Karpas-422 (cell line): ENCODE results near the gene SLC16A3. TPM values are rescaled to one million over a fixed set of nuclear protein-coding genes. Genes with fewer than 3 reads are reported as not detected.
"Not testable (repeated sequence)": the region's sequence is repeated elsewhere in the genome, so short reads cannot be mapped to it uniquely, and the experiment has no call there.

Source experiments
- DNase-seq: peaks from one replicate; pipeline ENCODE4 v3.0.0-alpha.2; 2015
- H2AFZ ChIP-seq: fragments of 200-600 bp; sonication (generic); 2 replicates; pipeline ENCODE4 v1.6.1; 2014; ENCODE audit warnings: antibody characterized with exemption, low read length, mixed read lengths
- H3K27ac ChIP-seq: fragments of 200-600 bp; sonication (generic); 2 replicates; pipeline ENCODE4 v1.5.1; 2014; ENCODE audit warnings: mild to moderate bottlenecking, low read length, moderate library complexity
- H3K27me3 ChIP-seq: fragments of 200-600 bp; sonication (generic); 2 replicates; pipeline ENCODE4 v1.6.1; 2014; ENCODE audit warnings: low read length, mixed read lengths
- H3K36me3 ChIP-seq: fragments of 200-600 bp; sonication (generic); 2 replicates; pipeline ENCODE4 v1.6.1; 2014; ENCODE audit warnings: low read length, mixed read lengths; ENCODE audit not compliant: insufficient read depth
- H3K4me1 ChIP-seq: fragments of 200-600 bp; sonication (generic); 2 replicates; pipeline ENCODE4 v1.6.1; 2014; ENCODE audit warnings: mild to moderate bottlenecking, low read length, mixed read lengths
- H3K4me2 ChIP-seq: fragments of 200-600 bp; sonication (generic); 2 replicates; pipeline ENCODE4 v1.6.1; 2014; ENCODE audit warnings: low read length, low read depth, mild to moderate bottlenecking; ENCODE audit not compliant: poor library complexity, severe bottlenecking
- H3K4me3 ChIP-seq: fragments of 200-600 bp; sonication (generic); 2 replicates; pipeline ENCODE4 v1.5.1; 2014; ENCODE audit warnings: mild to moderate bottlenecking, antibody characterized with exemption, low read length, mixed read lengths
- H3K79me2 ChIP-seq: fragments of 200-600 bp; sonication (generic); 2 replicates; pipeline ENCODE4 v1.6.1; 2014; ENCODE audit warnings: mild to moderate bottlenecking, low read length, mixed read lengths
- H3K9ac ChIP-seq: fragments of 200-600 bp; sonication (generic); 2 replicates; pipeline ENCODE4 v1.6.0; 2014; ENCODE audit warnings: low read length
- H3K9me2 ChIP-seq: fragments of 200-600 bp; sonication (generic), shearing (Covaris generic); replicated peaks from 2 replicates; pipeline ENCODE4 v1.6.0; 2014; ENCODE audit warnings: mild to moderate bottlenecking, low read length, moderate library complexity; ENCODE audit not compliant: insufficient read depth
- H3K9me3 ChIP-seq: fragments of 300-700, 200-600 bp; sonication (generic); 2 replicates; pipeline ENCODE4 v1.6.1; 2014; ENCODE audit warnings: low read length, mixed read lengths
- H4K20me1 ChIP-seq: fragments of 200-600 bp; sonication (generic); 2 replicates; pipeline ENCODE4 v1.6.1; 2014; ENCODE audit warnings: mild to moderate bottlenecking, antibody characterized with exemption, low read length, low read depth; ENCODE audit not compliant: insufficient read depth
- total RNA-seq: library from RNA; depleted of rRNA; stranded (reverse); fragments of >200 nt; shearing (Covaris generic); gene quantifications from 2 replicates; pipeline ENCODE4 v1.2.3, GENCODE V29; 2014; ENCODE audit warnings: low replicate concordance

The SLC16A3 gene
- total RNA-seq, 1 experiment from 2014 or later, result 0.67 TPM

- Histone ChIP-seq H3K9me2 (no peaks in the 10 kb centered on the region), H3K4me2 (no peak overlapping the region), H2AFZ (no peak overlapping the region), H3K36me3 (no peaks in the 10 kb centered on the region), H3K4me3 (no peak overlapping the region), H4K20me1 (no peaks in the 10 kb centered on the region), H3K27ac (no peak overlapping the region), H3K79me2 (no peaks in the 10 kb centered on the region), H3K9me3 (no peaks in the 10 kb centered on the region), H3K9ac (no peak overlapping the region), H3K4me1 (no peaks in the 10 kb centered on the region), H3K27me3 (no peaks in the 10 kb centered on the region)
- no peak for DNase-seq
These were observed 28.7 kb upstream of the SLC16A3 start for GRCh38 chr17:82200135-82200534.

- Histone ChIP-seq H3K27ac (no peak overlapping the region), H3K79me2 (no peaks in the 10 kb centered on the region), H3K4me1 (peaks cover 4% of the 10 kb centered on the region), H3K4me2 (no peak overlapping the region), H2AFZ (no peak overlapping the region), H3K27me3 (no peaks in the 10 kb centered on the region), H3K4me3 (no peak overlapping the region), H3K9me2 (no peaks in the 10 kb centered on the region), H4K20me1 (no peaks in the 10 kb centered on the region), H3K9me3 (no peaks in the 10 kb centered on the region), H3K36me3 (no peaks in the 10 kb centered on the region), H3K9ac (no peak overlapping the region)
- no peak for DNase-seq
These were observed 27.9 kb upstream of the SLC16A3 start for GRCh38 chr17:82200743-82201497.

- H3K27ac ChIP-seq, result no peak overlapping the region
- H3K4me2 ChIP-seq, result no peak overlapping the region
- no peak overlapping the region for H3K9ac ChIP-seq
- H3K27me3 ChIP-seq, result no peaks in the 10 kb centered on the region
- no peaks in the 10 kb centered on the region for H3K9me2 ChIP-seq
- H2AFZ ChIP-seq, result no peak overlapping the region
- no peaks in the 10 kb centered on the region for H3K79me2 ChIP-seq
- no peaks in the 10 kb centered on the region for H3K9me3 ChIP-seq
- no peaks in the 10 kb centered on the region for H3K36me3 ChIP-seq
- H3K4me1 ChIP-seq, result peaks cover 8% of the 10 kb centered on the region
- DNase-seq, result no peak
- H3K4me3 ChIP-seq, result no peak overlapping the region
- H4K20me1 ChIP-seq, result no peaks in the 10 kb centered on the region
These were observed 27.3 kb upstream of the SLC16A3 start for GRCh38 chr17:82201498-82201910.

GRCh38 chr17:82202981-82203380 lies 25.9 kb upstream of the SLC16A3 start:
- Histone ChIP-seq H3K4me2 (no peak overlapping the region), H3K9me3 (no peaks in the 10 kb centered on the region), H3K9ac (no peak overlapping the region), H3K79me2 (no peaks in the 10 kb centered on the region), H4K20me1 (no peaks in the 10 kb centered on the region), H2AFZ (no peak overlapping the region), H3K9me2 (no peaks in the 10 kb centered on the region), H3K4me1 (peaks cover 8% of the 10 kb centered on the region), H3K4me3 (no peak overlapping the region), H3K27ac (no peak overlapping the region), H3K27me3 (no peaks in the 10 kb centered on the region), H3K36me3 (no peaks in the 10 kb centered on the region)
- no peak for DNase-seq

- Histone ChIP-seq H3K9me2 (no peaks in the 10 kb centered on the region), H2AFZ (no peak overlapping the region), H3K9me3 (no peaks in the 10 kb centered on the region), H3K27ac (no peak overlapping the region), H3K4me1 (peaks cover 8% of the 10 kb centered on the region), H3K4me2 (no peak overlapping the region), H3K79me2 (no peaks in the 10 kb centered on the region), H3K9ac (no peak overlapping the region), H3K27me3 (no peaks in the 10 kb centered on the region), H3K4me3 (no peak overlapping the region), H4K20me1 (no peaks in the 10 kb centered on the region), H3K36me3 (no peaks in the 10 kb centered on the region)
- DNase-seq, result no peak
These were observed 24.9 kb upstream of the SLC16A3 start for GRCh38 chr17:82203920-82204319.

GRCh38 chr17:82204831-82205719 lies 23.8 kb upstream of the SLC16A3 start:
- Histone ChIP-seq H3K27me3 (no peaks in the 10 kb centered on the region), H3K4me1 (peaks cover 8% of the 10 kb centered on the region), H3K9ac (no peak overlapping the region), H3K36me3 (no peaks in the 10 kb centered on the region), H3K4me3 (no peak overlapping the region), H3K79me2 (no peaks in the 10 kb centered on the region), H3K4me2 (no peak overlapping the region), H4K20me1 (no peaks in the 10 kb centered on the region), H2AFZ (no peak overlapping the region), H3K9me2 (no peaks in the 10 kb centered on the region), H3K27ac (no peak overlapping the region), H3K9me3 (no peaks in the 10 kb centered on the region)
- DNase-seq, result no peak

GRCh38 chr17:82205720-82206508 lies 22.9 kb upstream of the SLC16A3 start:
- peak overlapping the region; percentile 91 for H2AFZ ChIP-seq
- peaks cover 8% of the 10 kb centered on the region for H3K4me1 ChIP-seq
- H4K20me1 ChIP-seq, result no peaks in the 10 kb centered on the region
- peak overlapping the region; percentile 35; the same call in 1 of the 2 replicates for H3K4me3 ChIP-seq
- no peaks in the 10 kb centered on the region for H3K9me3 ChIP-seq
- H3K9ac ChIP-seq, result peak overlapping the region; percentile 63
- peak; percentile 92 for DNase-seq
- no peak overlapping the region; the same call in 1 of the 2 replicates for H3K27ac ChIP-seq
- H3K9me2 ChIP-seq, result no peaks in the 10 kb centered on the region
- no peaks in the 10 kb centered on the region for H3K36me3 ChIP-seq
- H3K27me3 ChIP-seq, result no peaks in the 10 kb centered on the region
- H3K79me2 ChIP-seq, result no peaks in the 10 kb centered on the region
- H3K4me2 ChIP-seq, result peak overlapping the region; percentile 59

- H3K9ac ChIP-seq, H2AFZ ChIP-seq, H3K9me2 ChIP-seq, H3K36me3 ChIP-seq, H4K20me1 ChIP-seq, H3K27me3 ChIP-seq, DNase-seq, H3K4me2 ChIP-seq, H3K27ac ChIP-seq, H3K9me3 ChIP-seq, H3K79me2 ChIP-seq, H3K4me3 ChIP-seq: not testable (repeated sequence)
- H3K4me1 ChIP-seq, result peaks cover 22% of the 10 kb centered on the region
These were observed 18.2 kb upstream of the SLC16A3 start for GRCh38 chr17:82210655-82211054.
